HepG2 (cell line): Measurements from ENCODE around the gene LINC00237. TPM values are rescaled to one million over a fixed set of nuclear protein-coding genes. Genes with fewer than 3 reads are reported as not detected.
A peak's percentile ranks its signal among the peaks of the same experiment; 100 is the strongest.

Experiments
- KDM4B ChIP-seq: sonication (generic); formaldehyde crosslinking; IDR thresholded peaks from 2 replicates; pipeline ENCODE4 v1.4.0; 2020; ENCODE audit warnings: missing genetic modification reagents
- NFIC ChIP-seq: IDR thresholded peaks from 2 replicates; pipeline ENCODE4 v1.6.1; 2012; ENCODE audit warnings: mild to moderate bottlenecking, low read length, inconsistent platforms
- PAX8 ChIP-seq: sonication (generic); formaldehyde crosslinking; IDR thresholded peaks from 2 replicates; pipeline ENCODE4 v1.8.0; 2022; ENCODE audit warnings: mild to moderate bottlenecking, missing genetic modification reagents, borderline replicate concordance
- SP1 ChIP-seq, 2 experiments: fragments of 450-650 bp in 1 of 2; sonication (generic) in 1 of 2; formaldehyde crosslinking in 1 of 2; IDR thresholded peaks; 2 replicates each; pipeline versions ENCODE4 v1.4.0 to v1.6.1; 2016 to 2020; ENCODE audit warnings: missing genetic modification reagents in 1 of 2
- ZNF331 ChIP-seq: sonication (generic); formaldehyde crosslinking; IDR thresholded peaks from 2 replicates; pipeline ENCODE4 v1.4.0; 2020; ENCODE audit warnings: missing genetic modification reagents
- ZNF768 ChIP-seq: sonication (generic); formaldehyde crosslinking; IDR thresholded peaks from 2 replicates; pipeline ENCODE4 v1.4.0; 2020; ENCODE audit warnings: missing genetic modification reagents
- polyA plus RNA-seq, 8 experiments: library from polyadenylated mRNA; depleted of rRNA in 3 of 8; stranded (reverse) in 7 of 8; unstranded in 1 of 8; fragments of >200 nt; fragmentation: Illumina TruSeq in 4 of 8; extraction: Trizol in 4 of 8; gene quantifications; 2 replicates each; pipeline versions ENCODE4 v1.2.1 to v1.2.3, GENCODE V29; 2011 to 2016; ENCODE audit warnings: low read depth in 4 of 8, missing spikeins in 1 of 8, mixed read lengths in 1 of 8; ENCODE audit not compliant: insufficient read depth in 1 of 8
- total RNA-seq, 5 experiments: library from RNA; depleted of rRNA; stranded (reverse); fragments of >200 nt; fragmentation: Illumina TruSeq; extraction: Trizol; gene quantifications; 2 replicates each; pipeline ENCODE4 v1.2.3, GENCODE V29; 2016; ENCODE audit warnings: low read depth in 1 of 5
- TF ChIP-seq, protein P1 (sequence below): sonication (generic); formaldehyde crosslinking; IDR thresholded peaks from 2 replicates; pipeline ENCODE4 v1.4.0; 2020; ENCODE audit warnings: mild to moderate bottlenecking, low read depth, missing genetic modification reagents
- TF ChIP-seq, protein P2 (sequence below): sonication (generic); formaldehyde crosslinking; IDR thresholded peaks from 2 replicates; pipeline ENCODE4 v1.4.0; 2020; ENCODE audit warnings: missing genetic modification reagents, borderline replicate concordance

Gene LINC00237
- total and polyA plus RNA-seq, 2 of the 13 experiments (the other 11 are each of a cell fraction or from before 2014, with no cell fraction given): not detected

DNA sequence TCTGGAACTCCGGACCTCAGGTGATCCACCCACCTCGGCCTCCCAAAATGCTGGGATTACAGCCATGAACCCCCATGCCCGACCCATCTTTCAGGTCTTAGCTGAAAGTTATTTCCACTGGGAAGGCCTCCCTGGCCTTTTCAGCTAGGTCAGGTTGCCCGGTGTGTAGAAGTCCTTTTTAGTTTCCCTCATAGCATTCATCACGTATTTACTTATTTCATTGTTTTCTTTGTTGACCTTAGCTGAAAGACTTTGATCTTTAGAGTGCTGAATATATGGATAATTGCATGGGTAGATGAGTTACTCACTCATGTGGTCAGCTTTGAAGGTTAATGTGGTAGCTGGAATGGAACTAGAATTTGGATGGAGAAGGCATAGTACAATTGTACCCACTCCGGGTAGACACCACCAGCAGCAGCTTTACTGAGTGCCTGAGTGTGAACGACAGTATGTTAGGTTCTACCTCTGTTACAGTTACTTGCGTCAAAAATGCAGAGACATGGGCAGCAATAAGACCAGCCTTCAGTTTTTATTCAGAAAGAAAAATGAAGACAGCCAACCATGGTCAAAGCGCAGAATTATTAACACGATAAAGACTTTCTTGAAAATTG, 28.8 kb upstream of the LINC00237 start (continued):
- TF ChIP-seq, protein P1, sequence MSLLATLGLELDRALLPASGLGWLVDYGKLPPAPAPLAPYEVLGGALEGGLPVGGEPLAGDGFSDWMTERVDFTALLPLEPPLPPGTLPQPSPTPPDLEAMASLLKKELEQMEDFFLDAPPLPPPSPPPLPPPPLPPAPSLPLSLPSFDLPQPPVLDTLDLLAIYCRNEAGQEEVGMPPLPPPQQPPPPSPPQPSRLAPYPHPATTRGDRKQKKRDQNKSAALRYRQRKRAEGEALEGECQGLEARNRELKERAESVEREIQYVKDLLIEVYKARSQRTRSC (CRISPR knock-in tag): no peak
- TF ChIP-seq NFIC: peak; percentile 94
- TF ChIP-seq KDM4B (CRISPR knock-in tag): peak; percentile 65; the same call in 1 of the 2 replicates
- TF ChIP-seq PAX8: no peak
- TF ChIP-seq ZNF768 (CRISPR knock-in tag): no peak
- TF ChIP-seq, protein P2, sequence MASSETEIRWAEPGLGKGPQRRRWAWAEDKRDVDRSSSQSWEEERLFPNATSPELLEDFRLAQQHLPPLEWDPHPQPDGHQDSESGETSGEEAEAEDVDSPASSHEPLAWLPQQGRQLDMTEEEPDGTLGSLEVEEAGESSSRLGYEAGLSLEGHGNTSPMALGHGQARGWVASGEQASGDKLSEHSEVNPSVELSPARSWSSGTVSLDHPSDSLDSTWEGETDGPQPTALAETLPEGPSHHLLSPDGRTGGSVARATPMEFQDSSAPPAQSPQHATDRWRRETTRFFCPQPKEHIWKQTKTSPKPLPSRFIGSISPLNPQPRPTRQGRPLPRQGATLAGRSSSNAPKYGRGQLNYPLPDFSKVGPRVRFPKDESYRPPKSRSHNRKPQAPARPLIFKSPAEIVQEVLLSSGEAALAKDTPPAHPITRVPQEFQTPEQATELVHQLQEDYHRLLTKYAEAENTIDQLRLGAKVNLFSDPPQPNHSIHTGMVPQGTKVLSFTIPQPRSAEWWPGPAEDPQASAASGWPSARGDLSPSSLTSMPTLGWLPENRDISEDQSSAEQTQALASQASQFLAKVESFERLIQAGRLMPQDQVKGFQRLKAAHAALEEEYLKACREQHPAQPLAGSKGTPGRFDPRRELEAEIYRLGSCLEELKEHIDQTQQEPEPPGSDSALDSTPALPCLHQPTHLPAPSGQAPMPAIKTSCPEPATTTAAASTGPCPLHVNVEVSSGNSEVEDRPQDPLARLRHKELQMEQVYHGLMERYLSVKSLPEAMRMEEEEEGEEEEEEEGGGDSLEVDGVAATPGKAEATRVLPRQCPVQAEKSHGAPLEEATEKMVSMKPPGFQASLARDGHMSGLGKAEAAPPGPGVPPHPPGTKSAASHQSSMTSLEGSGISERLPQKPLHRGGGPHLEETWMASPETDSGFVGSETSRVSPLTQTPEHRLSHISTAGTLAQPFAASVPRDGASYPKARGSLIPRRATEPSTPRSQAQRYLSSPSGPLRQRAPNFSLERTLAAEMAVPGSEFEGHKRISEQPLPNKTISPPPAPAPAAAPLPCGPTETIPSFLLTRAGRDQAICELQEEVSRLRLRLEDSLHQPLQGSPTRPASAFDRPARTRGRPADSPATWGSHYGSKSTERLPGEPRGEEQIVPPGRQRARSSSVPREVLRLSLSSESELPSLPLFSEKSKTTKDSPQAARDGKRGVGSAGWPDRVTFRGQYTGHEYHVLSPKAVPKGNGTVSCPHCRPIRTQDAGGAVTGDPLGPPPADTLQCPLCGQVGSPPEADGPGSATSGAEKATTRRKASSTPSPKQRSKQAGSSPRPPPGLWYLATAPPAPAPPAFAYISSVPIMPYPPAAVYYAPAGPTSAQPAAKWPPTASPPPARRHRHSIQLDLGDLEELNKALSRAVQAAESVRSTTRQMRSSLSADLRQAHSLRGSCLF (CRISPR knock-in tag): no peak
- TF ChIP-seq SP1 (IDR thresholded peaks at IDR 0.05): no peak
- TF ChIP-seq SP1 (CRISPR knock-in tag; IDR thresholded peaks at IDR 0.05): peak; percentile 43; the same call in 1 of the 2 replicates
- peak; percentile 96 for TF ChIP-seq ZNF331
